NCI-H2081 (cell line): ENCODE results near the gene IL1RAP.
"Not testable (repeated sequence)": the region's sequence is repeated elsewhere in the genome, so short reads cannot be mapped to it uniquely, and the experiment has no call there.

Experiments
- DNase-seq, 2 experiments: peaks; one replicate each; lab custom pipeline; 2025; lab: John Stamatoyannopoulos, UW

Gene IL1RAP

DNA sequence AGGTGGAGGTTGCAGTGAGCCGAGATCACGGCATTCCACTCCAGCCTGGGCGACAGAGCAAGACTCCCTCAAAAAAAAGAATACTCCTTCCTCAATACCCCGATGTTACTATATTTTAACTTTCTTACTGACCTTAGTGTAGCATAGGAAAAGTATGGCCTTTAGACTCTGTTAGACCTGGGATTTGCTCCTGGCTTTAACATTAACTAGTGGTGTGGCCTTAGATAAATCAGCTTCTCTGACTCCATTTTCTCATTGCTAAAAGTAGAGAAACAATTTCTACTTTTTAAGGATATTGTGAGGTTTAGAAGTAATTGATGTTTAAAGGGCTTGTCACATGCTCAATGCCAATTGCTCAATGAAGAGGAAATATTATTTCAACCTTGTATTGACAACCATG lies 7.6 kb upstream of the IL1RAP start:
- DNase-seq = no peak

DNA sequence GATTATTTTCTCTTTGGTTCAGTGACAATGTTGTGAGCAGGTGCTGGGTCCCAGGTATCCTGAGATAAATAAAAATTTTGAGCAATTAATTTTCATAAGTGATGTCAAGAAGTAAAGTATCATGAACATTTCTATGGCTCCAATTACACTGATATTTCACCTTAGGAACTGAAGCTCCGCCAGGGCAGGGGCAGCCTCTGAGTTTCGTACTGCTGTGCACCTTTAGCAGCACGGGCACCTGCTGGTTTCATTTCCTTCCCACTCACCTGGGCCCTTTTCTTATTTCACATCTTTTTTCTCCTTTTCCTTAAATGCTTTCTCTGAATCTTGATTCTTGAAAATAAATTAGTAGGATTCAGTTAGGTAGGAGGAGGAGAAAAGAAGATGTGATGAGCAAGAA lies 1.2 kb upstream of the IL1RAP start:
- no peak for DNase-seq

DNA sequence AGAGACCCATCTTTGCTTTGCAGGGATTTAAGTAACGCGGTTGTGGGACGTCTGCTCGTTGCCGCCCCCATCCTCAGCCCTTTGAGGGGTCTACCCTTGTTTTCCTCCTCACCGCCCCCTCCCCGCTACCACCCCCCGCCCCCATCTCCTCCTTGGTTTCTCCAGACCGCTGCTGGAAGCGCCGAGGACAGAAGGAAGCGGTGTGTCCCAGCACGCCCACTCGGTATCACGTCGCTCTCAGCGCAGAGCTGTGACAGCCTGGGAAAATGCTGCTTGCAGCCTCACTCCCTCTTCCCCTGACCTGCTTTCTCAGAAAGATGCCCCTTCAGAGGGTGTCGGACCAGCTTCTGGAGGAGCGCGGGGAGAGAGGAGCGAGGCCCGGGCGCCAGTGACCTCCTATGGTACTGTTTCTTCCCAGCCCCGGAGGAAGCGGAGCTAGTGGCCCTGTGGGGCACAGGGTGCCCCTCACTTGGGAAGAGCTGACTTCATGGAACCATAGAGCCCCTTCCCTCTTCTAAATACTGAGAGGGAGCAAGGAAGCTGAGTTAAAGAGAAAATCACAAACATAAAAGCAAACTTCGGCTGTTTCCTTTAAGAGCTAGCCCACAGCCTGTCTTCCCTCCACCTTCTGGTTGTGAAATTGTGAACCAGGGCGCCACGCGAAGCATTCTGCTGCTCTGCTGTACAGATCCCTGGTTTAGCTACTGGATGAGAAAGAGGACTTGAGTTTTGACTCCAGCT lies 698 bp downstream of the IL1RAP start:
- DNase-seq = no peak

DNA sequence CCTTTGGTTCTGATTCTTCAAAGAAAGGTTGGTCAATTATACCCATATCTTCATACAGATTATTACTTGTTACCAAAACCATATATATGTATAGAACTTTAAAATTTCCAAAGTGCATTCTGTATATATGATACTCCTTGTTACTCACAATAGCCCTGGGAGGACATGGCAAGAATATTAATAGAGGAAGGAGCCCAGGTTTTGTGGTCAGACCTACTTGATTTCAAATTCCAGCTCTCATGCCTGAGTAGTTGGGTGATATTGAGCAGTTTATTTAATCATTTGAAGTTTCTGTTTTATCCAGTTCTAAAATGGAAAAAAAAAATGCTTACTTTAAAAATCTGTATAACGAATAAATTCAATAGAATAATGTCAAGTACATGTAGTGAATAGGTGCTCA lies 2.5 kb downstream of the IL1RAP start:
- DNase-seq = no peak

DNA sequence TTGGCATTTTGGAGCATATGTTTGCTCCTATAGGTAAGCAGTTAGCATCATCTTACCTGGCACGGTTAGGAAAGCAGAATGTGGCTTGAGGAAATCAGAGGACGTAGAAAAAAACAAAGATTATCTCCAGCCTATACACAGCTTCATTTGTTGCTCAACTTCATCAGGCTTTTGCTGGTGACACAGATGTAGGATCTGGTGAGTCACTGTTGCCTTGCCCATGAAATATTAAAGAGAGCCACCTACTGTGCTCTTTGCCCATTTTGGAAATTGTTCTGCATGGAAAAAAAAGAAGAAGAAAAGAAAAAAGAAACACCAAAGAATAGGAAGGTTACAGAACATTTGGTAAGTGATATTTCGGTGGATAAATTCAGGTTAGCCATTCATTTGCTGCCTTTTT lies 3.8 kb downstream of the IL1RAP start:
- no peak for DNase-seq

DNA sequence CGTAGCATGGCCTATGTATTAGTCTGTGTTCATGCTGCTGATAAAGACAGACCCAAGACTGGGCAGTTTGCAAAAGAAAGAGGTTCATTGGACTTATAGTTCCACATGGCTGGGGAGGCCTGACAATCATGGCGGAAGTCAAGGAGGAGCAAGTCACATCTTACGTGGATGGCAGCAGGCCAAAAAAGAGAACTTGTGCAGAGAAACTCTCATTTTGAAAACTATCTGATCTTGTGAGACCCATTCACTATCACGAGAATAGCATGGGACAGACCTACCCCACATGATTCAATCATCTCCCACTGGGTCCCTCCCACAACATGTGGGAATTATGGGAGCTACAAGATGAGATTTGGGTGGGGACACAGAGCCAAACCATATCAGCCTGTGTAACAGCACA lies 4.6 kb downstream of the IL1RAP start:
- not testable (repeated sequence) for DNase-seq

DNA sequence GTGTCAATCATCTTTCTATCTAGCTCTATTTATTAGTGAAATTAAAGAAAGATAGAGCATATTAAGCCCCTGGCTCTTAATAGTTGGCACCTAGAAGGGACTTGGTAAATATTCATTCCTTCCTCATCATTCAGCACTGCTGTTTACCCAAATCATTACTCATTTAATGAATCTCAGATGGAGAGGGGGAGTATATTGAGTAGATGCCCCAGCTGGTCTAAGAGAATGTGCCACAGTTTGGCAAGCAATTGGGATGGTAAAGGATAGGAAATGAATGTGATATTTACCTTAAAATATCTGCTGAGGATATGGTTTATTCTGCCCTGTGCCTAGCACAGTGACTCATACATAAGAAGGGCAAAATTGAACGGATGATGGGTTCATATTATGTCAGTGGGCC lies 6.0 kb downstream of the IL1RAP start:
- DNase-seq = no peak

DNA sequence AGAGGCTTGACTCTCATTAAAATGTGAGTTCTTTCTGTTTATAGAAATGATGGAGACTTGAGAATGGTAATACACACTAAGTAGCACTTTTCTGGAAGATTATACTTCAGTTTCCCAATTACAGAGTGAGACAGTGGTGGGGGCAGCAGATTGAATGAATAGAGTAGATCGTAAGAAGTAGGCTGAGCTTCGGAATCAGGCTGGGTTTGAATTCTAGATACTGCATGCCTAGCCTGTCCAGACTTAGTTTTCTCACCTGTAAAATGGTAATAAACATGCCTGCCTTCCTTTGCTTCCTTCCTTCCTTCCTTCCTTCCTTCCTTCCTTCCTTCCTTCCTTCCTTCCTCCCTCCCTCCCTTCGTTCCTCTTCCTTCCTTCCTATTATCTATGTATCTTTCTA lies 8.1 kb downstream of the IL1RAP start:
- DNase-seq = no peak

DNA sequence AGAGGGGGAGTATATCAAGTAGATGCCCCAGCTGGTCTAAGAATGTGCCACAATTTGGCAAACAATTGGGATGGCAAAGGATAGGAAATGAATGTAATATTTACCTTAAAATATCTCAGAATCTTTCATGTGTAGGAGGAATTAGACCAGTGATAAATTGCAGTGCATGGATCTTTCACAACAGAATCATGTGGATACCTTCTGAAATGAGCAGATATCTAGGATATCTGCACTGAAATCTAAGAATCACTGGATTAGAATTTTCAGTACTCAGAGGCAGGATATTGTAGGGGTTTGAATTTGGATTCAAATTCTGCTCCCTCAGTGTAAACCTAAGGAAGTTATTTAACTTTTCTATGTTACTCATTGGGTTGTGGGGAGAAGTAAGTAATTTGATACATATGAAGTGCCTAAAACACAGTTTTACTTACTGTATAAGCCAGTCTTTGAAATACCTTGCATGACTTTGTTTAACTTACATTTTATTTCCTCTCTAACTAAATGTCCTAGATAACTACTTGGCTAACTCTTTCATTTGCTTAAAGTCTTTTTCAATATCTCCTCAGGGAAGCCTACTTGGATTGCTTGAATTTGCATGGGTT lies 8.8 kb downstream of the IL1RAP start:
- no peak for DNase-seq

DNA sequence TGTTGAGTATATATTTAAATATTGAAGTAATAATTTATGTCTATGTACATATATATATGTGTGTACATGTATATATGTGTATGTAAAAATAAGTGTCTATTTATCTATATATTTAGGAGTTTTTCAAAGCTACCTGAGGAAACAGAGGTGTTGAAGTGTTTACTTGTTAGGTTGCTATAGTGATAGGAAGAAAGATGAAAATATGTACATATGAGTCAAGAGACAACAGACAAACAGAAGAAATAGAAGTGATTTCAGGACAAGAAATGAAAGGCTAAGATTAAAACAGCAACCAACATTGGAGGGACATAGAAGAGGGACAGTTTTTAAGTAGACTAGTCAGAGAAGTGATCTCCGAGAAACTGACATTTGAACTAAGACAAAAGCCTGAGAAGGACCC lies 11.1 kb downstream of the IL1RAP start:
- no peak for DNase-seq

DNA sequence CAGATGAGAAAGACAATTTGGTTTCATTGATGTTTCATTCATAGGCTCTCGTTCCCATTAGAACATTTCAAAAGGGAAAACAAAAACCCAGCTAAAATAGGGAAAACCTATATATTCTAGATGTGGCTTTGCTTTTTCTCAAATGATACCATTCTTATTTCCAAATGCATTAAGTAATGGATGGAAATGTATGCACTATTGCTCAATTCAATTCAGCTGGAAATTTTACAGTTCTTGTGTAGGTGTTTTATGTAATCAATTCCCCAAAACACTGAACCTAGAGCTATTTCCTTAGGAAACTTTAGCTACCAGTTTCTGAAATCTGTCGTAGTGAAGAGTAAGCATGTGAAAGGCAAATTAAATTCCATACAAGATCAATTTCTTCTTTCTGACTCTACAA lies 11.7 kb downstream of the IL1RAP start:
- DNase-seq = no peak

DNA sequence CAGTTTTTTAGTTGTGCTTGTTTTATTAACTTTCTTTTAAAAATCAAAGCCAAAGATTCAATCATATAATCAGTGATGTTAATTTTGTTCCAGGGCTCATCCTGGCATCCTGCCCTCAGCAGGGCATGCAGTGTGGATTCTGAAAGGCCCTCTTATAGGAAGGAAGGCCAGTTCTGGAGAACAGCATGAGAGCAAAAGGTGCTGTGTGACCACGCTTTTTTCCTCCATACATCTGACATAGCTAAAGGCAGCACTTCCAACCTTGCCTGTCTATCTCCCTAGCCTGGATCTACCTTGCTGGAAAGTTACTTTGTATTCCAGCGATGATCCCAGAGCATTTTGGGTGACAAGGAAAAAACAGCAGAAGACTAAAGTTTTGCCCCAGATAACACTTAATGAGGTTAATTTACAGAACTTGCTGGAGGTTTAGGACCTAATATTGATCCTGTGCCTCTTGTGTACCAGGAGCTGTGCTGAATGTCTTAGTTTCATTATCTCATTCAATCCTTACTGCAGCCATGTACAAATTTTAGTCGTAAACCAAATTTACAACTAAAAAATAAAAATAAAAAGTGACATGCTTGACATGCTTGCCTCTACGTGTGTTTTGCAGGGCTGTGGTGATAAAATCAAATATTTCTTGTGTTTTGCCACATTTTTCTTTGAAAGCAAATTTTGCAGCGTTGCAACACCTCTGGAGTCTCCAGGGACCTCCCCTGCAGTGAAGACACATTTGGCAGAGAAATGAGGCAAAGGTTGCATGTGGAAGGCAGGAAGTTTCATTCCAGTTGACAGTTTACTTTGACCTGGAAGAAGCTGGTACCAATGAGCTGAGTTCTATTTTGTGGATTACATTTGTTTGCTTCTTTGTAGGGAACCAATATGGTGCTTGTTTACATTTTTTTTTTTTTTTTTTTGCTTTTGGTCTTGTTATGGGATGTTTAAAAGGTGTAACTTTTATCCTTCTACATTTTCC lies 13.2 kb downstream of the IL1RAP start:
- DNase-seq = no peak

DNA sequence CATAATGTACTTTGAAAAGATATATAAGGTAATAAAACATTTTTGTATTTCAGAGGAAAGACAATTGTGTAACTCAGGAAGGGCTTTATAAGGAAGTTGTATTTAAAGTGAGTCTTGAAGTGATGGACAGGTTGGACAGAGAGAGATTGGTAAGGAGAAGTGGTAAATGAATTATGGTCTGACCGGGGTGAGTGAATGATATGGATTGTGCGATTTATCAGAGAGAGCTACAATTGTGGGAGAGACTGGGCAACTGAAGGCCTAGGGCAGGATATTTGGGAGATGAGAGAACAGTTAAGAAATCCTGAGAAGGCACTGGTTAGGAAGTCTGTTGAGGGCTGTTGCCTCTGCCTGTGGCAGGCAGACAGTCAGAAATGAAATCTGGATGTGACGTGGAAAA lies 14.8 kb downstream of the IL1RAP start:
- no peak for DNase-seq

DNA sequence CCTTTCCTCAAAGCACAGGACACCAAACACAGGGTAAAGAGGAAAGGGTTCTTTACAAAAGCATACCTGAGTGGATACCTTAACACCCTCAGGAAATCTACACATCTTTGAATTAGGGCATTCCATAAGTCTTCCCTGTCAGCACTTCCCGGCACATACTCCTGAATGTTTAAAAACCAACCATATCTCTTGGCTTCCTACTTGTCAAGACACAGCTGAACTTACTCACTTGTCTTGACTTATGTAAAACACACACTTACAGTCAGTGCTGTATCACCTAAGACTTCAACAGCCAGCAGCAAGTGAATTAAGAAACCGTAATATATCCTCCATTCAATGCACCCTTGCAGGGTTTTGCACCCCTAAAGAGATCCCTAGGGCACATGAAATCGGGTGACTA lies 17.5 kb downstream of the IL1RAP start:
- no peak for DNase-seq

DNA sequence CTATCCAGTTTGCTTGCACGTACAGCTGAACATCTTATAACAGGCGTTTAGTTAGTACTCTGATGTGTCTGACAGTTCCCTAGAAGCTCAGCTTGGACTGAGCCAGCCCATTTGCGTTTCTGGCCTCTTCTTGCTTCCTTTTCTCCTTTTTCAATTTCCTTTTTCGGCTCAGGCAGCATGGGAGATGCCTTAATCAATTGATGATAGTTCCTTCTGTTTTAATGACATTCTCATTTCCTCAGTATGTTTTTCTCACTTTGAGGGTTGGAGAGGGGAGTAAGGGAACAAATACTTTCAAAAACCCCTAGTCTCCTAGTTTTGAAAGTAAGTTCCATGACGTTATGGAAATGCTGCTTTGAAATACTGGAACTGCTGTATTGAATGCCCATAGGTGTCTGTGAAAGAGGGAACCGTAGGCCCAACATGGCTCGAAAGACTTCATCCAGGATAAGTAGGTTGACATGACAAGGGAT lies 18.9 kb downstream of the IL1RAP start:
- no peak for DNase-seq

DNA sequence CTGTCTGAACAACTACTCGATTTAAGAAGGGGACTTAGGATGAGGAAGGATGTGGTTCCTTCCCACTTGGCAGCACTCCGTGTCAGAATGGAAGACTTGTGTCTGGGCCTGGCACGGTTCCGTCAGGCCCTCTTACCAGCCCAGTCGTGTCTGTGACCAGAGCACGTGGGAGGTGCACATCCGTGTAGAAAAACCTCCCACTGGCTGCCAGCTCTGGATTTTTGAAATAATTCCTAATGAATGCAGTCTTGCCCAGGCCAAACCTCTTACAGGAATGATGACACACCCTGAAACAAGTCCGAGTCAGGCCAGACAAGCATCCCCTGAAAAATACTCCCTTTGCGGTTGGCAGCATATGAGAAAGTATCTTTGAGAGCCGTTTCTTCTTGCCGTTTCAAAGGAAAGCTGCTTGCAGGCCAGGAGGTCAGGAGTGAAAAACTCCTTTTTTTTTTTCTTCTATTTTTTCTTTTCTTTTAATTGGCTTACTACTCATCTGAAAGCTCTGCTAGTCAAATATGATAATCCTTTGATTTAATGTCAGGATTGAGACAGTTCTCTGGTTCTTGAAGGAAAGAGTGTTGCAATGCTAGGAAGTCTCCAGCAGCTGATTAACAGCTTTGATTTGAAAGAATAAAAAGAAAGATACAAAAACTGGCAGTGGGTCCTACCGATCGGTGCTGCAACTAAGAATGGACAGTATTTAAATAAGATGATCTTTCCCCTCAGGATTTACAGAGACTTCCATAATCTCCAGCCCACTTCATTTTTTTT lies 19.8 kb downstream of the IL1RAP start:
- no peak for DNase-seq

DNA sequence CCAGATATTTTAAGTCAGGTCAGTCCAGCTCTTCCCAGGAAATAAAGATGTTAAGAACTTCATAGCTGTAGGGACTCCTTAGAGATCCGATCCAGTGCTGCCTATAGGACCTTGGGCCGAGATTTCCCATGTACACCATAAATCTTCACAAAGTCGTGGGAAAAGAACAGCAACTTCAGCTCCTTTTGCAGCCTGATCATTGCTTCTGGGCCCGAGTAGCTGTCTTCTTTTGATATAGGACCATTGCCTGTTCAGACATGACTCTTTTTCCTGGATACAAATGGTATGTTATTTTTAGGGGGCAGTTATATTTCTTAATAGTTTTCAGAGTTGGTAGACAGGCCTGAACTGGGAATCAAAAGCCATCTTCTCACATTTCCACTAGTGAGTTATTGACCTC lies 20.5 kb downstream of the IL1RAP start:
- DNase-seq = no peak

DNA sequence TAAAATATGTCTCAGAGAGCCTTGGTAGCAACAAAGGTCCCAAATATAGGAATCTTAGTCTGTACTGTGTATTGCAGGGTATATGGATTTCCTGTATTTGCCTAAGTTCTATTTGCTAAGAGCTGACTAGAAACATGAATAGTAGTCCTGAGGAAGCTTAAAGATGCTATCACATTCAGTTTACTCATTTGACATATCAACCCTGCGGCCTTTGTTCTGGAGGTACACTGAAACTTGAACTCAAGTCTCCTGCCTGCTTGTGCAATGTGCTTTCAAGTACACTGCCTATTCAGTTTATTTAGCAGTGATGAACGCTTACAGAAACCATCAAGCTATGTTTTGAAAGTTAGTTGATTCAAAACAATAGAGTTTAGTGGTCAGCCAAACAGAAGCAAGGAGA lies 21.1 kb downstream of the IL1RAP start:
- DNase-seq = no peak

DNA sequence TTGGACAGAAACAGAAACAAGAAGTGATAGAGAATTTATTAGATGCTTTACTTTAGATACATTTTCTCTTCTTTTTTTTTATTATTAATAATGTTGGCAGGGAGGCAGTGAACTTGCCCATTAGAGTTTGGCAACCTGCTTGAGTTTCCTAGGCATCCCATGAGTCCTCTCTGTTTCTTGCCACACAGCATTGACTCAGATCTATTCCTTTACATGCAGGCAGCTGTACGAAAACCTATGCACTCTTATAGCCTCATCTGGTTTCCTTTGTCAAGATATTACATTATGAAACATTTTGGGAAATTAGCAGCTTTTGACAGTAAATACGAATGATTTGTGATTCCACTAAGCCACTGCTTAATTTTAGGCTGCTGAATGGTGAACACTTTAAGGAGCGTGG lies 23.3 kb downstream of the IL1RAP start:
- DNase-seq = no peak

DNA sequence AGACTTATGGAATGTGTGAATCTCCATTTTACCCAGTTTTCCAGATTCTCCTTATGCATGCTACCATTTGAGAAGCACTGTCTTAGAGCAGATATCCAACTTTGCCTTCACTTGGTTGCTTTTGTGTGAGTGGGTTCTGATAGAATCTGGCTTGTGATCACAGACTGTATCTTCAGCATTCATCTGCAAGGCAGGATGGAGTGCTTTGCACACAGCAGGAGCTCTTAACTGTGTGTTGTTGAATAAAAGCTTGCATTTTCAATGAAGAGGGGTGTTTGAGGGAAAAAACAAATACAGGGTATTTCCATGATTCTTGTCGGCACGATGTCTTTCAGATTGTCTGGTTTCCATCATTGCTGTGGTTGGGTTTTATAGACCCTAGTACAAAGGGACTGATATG lies 24.4 kb downstream of the IL1RAP start:
- DNase-seq = no peak

DNA sequence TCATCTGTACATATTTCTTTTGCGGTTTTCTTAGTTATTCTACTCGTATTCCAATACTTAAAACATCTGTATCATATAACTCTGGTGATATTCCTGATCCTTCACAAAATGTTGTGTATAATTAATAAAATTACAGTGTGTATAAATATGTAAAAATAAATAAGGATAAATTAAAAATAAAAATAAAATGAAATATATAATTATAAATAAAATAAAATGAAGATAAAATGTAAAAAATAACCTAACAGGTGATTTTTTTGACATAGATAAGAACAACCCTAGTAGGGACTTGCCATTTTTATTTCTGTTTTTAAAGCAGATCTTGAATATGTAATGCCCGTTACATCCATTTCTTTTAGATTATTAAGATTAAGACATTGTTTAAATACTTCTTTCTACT lies 25.6 kb downstream of the IL1RAP start:
- DNase-seq = no peak

DNA sequence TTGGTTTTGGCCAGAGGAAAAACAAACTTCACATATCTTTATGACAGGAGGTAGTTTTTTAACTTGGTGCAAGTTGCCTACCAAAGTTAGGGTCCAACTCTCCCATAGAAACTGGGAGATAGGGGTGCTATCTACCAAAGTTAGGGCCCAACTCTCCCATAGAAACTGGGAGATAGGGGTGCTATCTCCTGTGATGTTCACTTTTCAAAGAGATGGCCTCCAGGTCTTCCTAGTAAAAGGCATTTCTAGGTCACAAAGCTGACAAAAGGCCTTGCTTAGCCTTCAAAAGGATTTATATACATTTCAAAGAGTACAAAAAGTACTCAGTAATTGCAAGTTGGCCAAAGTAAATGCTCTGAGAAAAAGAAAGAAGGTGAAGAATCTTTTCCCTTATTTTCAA lies 27.1 kb downstream of the IL1RAP start:
- DNase-seq = no peak
